ENCODE measurements around the gene CLEC16A.

CLEC16A gene

DNA sequence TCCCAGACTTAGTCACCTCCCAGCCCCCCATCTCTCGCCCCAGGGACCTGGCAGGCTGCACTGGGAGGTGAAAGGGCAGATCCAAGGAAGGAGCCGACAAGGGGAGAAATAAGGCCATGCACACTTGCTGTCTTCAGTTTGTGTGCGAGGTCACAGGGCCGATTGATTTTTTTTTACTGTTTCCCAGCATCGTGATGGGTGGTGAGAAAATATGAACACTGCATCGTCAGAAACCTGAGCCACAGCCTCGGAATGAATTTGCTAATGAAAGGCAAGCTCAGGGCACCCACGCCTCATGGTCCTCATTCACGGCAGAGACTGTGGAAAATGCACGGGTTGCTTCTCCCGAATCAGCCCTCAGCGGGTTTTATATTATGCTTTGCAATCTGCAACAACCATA is 213.7 kb downstream of the CLEC16A start:
- no peak for DNase-seq (ENCODE audit: low spot score)

GRCh38 chr16:11159282-11159681 is 214.9 kb downstream of the CLEC16A start:
- DNase-seq (ENCODE audit: low spot score), result no peak

GRCh38 chr16:11160676-11161115 is 216.3 kb downstream of the CLEC16A start:
- peak; percentile 78 for DNase-seq (ENCODE audit: low spot score)

DNA sequence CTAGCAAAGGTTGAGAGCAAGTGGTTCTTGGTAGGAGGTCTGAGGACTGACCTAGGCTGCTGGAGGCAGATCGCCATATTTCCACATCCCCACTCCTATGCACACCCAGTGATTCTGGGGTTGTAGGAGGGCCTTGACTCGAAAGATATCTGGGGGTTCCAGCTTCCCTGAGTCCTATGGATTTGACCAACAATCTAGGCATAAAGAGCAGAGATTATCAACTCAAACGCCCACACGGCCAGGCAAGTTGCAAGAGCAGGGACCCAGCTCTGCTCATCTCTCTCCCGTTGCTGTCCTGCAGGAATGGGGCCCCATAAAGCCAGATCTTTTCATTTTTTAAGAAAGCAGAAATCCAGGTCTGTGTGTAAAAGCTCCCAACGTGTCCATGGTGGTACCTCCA is 217.1 kb downstream of the CLEC16A start:
- no peak for DNase-seq (ENCODE audit: low spot score)

DNA sequence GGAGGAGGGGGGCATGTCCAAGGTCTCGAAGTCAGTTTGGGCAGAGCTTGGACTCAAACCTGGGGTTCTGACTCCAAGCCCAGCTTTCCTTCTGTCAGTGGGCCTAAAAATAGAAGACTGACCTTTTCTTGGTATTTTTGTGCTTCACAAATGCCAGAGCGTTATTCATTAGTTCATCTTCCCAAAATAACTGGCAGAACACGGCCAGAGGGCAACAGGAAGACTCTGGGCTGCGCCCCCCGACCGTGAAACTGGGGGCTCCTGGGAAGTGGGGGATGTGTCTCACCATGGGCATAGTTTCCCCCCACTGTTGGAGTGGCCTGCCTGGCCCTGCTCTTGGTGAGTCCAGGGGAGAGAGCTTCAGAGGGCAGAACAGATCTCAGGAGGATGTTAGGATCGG is 217.6 kb downstream of the CLEC16A start:
- DNase-seq (ENCODE audit: low spot score), result no peak

DNA sequence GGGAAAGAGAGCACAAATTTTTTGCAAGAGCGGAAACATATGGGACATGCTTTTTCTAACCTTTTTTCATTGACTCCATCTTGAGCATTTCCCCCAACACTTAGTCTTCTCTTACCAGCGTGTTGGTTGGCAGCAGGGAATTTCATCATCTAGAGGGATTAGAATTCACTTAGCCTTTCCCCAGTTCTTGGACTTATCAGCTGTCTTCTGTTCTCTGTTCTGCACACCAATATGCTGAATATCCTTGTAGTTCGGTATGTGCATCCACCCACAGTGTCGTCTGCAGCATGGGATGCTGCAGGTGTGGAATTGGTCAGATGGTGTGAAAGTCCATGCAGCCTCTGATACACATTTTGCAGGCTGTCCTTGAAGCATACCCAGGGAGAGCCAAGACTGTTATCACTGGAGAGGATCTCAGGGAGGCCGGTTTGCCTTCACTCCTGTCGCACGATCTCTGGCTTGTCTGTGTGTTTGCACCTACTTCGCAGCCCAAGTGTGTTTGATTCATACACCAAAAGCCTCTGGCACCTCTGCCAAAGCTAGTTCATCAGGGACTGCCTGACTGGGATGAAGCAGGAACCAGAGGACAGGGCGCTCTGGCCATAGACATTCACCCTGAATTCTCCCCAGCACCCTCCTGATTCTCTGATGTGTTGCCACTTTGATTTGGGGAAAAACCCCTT is 218.4 kb downstream of the CLEC16A start:
- DNase-seq (ENCODE audit: low spot score), result no peak

GRCh38 chr16:11163761-11164261 is 219.4 kb downstream of the CLEC16A start:
- DNase-seq (ENCODE audit: low spot score), result no peak

GRCh38 chr16:11164482-11165270 is 220.3 kb downstream of the CLEC16A start:
- no peak for DNase-seq (ENCODE audit: low spot score)

DNA sequence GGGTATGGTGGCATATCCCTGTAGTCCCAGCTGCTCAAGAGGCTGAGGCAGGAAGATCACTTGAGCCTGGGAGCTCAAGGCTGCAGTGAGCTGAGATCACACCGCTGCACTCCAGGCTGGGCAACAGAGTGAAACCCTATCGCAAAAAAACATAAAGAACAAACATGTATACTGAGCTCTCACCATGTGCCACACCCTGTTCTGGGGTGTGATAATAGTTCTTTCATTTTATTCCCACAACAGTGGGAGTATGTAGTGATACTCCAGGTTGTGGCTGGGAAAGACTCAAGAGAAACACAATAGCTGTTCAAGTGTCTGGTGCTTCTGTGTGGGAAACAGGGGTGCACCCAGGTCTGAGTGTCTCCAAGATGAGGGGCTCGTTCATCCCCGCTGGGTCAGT is 221.0 kb downstream of the CLEC16A start:
- no peak for DNase-seq (ENCODE audit: low spot score)

GRCh38 chr16:11165894-11166665 is 221.7 kb downstream of the CLEC16A start:
- no peak for DNase-seq (ENCODE audit: low spot score)

GRCh38 chr16:11167581-11167980 is 223.2 kb downstream of the CLEC16A start:
- DNase-seq (ENCODE audit: low spot score), result no peak

- no peak for DNase-seq (ENCODE audit: low spot score)
Observed at GRCh38 chr16:11168386-11169051, 224.2 kb downstream of the CLEC16A start.

- DNase-seq (ENCODE audit: low spot score), result no peak
Observed at GRCh38 chr16:11169641-11170040, 225.3 kb downstream of the CLEC16A start.

GRCh38 chr16:11170201-11170600 is 225.8 kb downstream of the CLEC16A start:
- no peak for DNase-seq (ENCODE audit: low spot score)

DNA sequence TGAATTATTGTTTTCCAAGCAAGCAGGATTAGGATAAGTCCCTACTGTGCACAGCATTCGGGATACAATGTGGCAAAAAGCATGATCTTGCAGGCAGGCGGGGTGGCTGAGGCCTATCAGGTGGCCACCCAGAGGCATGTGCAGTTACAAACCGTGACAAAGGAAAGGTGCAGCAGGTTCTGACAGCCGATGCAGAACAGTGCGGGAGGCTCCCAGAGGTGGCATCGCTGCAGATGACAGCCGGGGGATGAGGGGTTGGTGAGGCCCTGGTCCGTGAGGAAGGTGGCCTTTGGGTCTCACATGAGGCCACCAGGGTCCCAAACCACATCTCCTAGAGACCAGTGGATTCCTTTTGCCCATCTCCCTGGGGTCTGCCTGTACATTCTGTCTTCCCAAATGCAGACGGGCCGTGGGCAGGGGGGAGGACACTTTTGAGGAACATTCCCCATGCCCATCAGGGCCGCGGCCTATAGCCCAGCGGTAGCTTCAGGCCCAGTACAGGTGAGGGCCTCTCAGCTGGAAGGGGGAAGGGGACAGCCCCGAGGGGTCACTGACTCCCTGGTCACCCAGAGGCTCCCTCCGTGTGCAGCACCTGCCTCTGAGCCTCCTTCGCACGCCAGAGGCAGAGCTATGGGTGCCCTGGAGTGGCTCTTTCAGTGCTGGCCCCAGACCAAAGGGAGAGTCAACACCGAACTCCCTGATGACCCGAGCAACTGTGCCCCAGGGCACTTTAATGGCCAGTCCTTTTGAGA is 226.5 kb downstream of the CLEC16A start:
- DNase-seq (ENCODE audit: low spot score), result no peak

GRCh38 chr16:11171448-11171709 is 227.0 kb downstream of the CLEC16A start:
- no peak for DNase-seq (ENCODE audit: low spot score)

GRCh38 chr16:11171757-11172299 is 227.5 kb downstream of the CLEC16A start:
- no peak for DNase-seq (ENCODE audit: low spot score)

GRCh38 chr16:11173426-11173825 is 229.1 kb downstream of the CLEC16A start:
- DNase-seq (ENCODE audit: low spot score), result no peak

GRCh38 chr16:11174141-11174540 is 229.8 kb downstream of the CLEC16A start:
- DNase-seq (ENCODE audit: low spot score), result no peak

DNA sequence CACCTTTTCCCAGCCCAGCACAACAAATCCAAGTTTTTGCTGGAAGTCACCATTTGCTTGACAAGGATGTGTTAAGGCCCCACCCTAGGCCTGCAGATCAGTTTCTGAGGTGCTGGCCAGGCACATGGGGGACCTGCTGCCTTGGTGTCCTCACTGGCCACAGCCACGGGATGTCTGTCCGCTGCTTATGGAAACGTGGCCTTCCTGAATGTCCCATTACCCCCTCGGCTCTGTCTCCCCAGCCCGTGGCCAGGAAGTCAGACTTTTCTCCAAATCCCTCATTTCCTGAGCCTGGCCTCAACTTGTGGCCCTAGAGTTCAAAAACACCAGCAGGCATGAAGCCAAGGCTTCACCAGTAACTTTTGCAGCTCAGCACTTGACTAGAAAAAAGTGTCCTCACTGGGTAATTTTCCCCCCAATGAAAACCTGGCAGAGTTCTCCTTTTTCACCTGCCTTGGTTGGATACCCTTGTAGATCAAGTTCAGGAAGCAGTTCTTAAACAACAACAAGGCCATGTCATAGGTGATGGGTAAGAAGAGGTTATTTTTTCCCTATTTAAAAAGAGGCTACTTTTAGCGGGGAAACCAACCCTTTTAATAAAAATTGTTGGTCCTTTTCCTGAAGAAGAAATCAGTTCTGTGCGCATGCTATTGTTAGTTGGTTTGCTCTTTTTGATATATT is 230.9 kb downstream of the CLEC16A start:
- no peak for DNase-seq (ENCODE audit: low spot score)

All from activated CD4-positive, alpha-beta T cell treated with anti-CD3 and anti-CD28 coated beads, Interleukin-2, Interleukin-4, amounts not matched to agents 100 ng/mL and 50 ng/mL, durations not matched to agents 16 hours and 8 hours (primary cell).